PC-9 (cell line): ENCODE measurements around the gene RET. TPM values are rescaled to one million over a fixed set of nuclear protein-coding genes. Genes with fewer than 3 reads are reported as not detected.

Experiments used
- BruUV-seq: library from RNA; stranded (reverse); fragments of 400-500 nt; replicated peaks from 2 replicates; lab custom pipeline; 2021; lab: Mats Ljungman, UMichigan
- CTCF ChIA-PET: fragments of 300-600 bp; sonication (Branson Sonifier 250); formaldehyde crosslinking; loops from one replicate; lab custom pipeline; 2022; ENCODE audit warnings: antibody characterized with exemption; lab: Charles Lee
- POLR2A ChIA-PET: fragments of 300-600 bp; sonication (Branson Sonifier 250); formaldehyde crosslinking; loops from one replicate; lab custom pipeline; 2022; ENCODE audit warnings: antibody characterized with exemption; ENCODE audit not compliant: unreplicated experiment; lab: Charles Lee
- DNase-seq, 2 experiments: peaks; one replicate each; pipeline versions ENCODE4 v3.0.0 to v3.0.0-alpha.2; 2015 to 2022; ENCODE audit warnings: mixed read lengths in 1 of 2
- H2AFZ ChIP-seq: fragments of 200-600 bp; sonication (generic); 2 replicates; pipeline ENCODE4 v1.8.1; 2017; ENCODE audit warnings: antibody characterized with exemption
- H3F3A ChIP-seq: fragments of 200-600 bp; sonication (generic); 2 replicates; pipeline ENCODE4 v1.8.1; 2017; ENCODE audit warnings: antibody characterized with exemption, mild to moderate bottlenecking, low read depth; ENCODE audit not compliant: insufficient read depth
- H3K27ac ChIP-seq: fragments of 200-600 bp; sonication (generic); 2 replicates; pipeline ENCODE4 v1.6.1; 2016; ENCODE audit warnings: mixed run types
- H3K27me3 ChIP-seq: fragments of 200-600 bp; sonication (generic); 2 replicates; pipeline ENCODE4 v1.6.1; 2016; ENCODE audit warnings: low read depth, mixed run types; ENCODE audit not compliant: insufficient read depth
- H3K36me3 ChIP-seq: fragments of 200-600 bp; sonication (generic); 2 replicates; pipeline ENCODE4 v1.6.1; 2016; ENCODE audit warnings: low read depth, mixed run types
- H3K4me1 ChIP-seq: fragments of 200-600 bp; sonication (generic); replicated peaks from 2 replicates; pipeline ENCODE4 v1.6.1; 2016; ENCODE audit warnings: mixed run types; ENCODE audit not compliant: insufficient read depth
- H3K4me2 ChIP-seq: fragments of 200-600 bp; sonication (generic); 2 replicates; pipeline ENCODE4 v1.6.1; 2017; ENCODE audit warnings: mixed run types
- H3K4me3 ChIP-seq: fragments of 200-600 bp; sonication (generic); 2 replicates; pipeline ENCODE4 v1.6.1; 2016; ENCODE audit warnings: mixed run types
- H3K79me2 ChIP-seq: fragments of 200-600 bp; sonication (generic); 2 replicates; pipeline ENCODE4 v1.6.1; 2017; ENCODE audit warnings: low read depth, mixed run types
- H3K9me2 ChIP-seq: fragments of 200-600 bp; sonication (generic); 2 replicates; pipeline ENCODE4 v1.8.1; 2017; ENCODE audit warnings: mild to moderate bottlenecking; ENCODE audit not compliant: insufficient read depth
- H3K9me3 ChIP-seq: fragments of 200-600 bp; sonication (generic); 2 replicates; pipeline ENCODE4 v1.8.1; 2016; ENCODE audit warnings: low read depth; ENCODE audit not compliant: insufficient read depth
- H4K20me1 ChIP-seq: fragments of 200-600 bp; sonication (generic); 2 replicates; pipeline ENCODE4 v1.8.1; 2017; ENCODE audit not compliant: insufficient read depth
- EZH2 ChIP-seq: fragments of 200-600 bp; sonication (generic); IDR thresholded peaks from 2 replicates; pipeline ENCODE4 v1.8.0; 2017; ENCODE audit warnings: antibody characterized with exemption, low read depth
- intact Hi-C: fragments of 100-400 bp; cut with micrococcal nuclease; formaldehyde crosslinking; loops from one replicate; pipeline ENCODE4 v1.10.0; 2022; ENCODE audit not compliant: unreplicated experiment
- total RNA-seq: library from RNA; stranded (reverse); gene quantifications from 2 replicates; pipeline ENCODE4 v1.2.3, GENCODE V29; 2021
- TF ChIP-seq, protein P1 (sequence below): fragments of 200-600 bp; sonication (generic); conservative IDR thresholded peaks from 2 replicates; pipeline ENCODE4 v1.6.1; 2017; ENCODE audit warnings: mixed run types, antibody characterized with exemption, mild to moderate bottlenecking, moderate library complexity

RET gene
- total RNA-seq, 1 experiment from 2014 or later: not detected

DNA sequence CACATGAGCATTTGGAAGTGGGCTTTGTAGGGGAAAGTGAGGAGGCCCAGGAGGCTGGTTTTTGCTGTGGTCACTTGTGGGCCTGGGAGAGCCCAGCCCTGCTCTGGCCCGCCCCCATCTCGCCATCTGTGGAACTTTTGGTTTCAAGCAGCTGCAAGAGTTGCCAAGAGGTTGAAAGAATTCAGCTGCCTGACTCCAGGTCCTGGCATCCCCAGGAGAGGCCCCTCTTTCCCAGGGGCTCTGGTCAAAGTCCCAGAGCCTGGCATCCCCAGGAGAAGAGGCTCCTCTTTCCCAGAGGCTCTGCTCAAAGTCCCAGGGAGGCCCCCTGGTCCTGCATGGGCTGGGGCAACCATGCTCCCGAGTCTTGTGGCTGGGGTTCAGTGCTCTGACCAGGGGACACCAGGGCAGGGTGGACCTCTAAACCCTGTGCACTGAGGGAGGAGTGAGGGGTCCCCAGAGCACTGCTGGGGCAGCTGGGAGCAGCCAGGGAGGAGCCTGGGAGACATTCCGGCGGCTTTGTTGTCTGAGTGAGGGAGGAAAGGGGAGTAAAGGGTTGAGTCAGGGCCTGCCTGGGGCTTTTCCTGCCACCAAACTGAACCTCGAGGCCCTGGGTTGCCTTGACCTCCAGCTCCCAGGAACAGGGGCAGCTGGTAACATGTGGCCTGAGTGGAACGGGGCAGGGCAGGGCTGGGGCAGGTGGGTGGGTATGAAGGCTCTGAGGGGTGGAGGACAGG is 33.6 kb downstream of the RET start:
- H3F3A ChIP-seq: no peaks in the 10 kb centered on the region
- CTCF ChIA-PET: interaction anchor here (0.7 kb wide), 2 partner anchors 93 to 240 kb away, joined by 5 to 11 read pairs; no protein-coding TSS in a partner anchor
- no TSS peak for BruUV-seq
- H3K4me2 ChIP-seq: no peak overlapping the region
- no peaks in the 10 kb centered on the region for H3K27me3 ChIP-seq
- TF ChIP-seq, protein P1, sequence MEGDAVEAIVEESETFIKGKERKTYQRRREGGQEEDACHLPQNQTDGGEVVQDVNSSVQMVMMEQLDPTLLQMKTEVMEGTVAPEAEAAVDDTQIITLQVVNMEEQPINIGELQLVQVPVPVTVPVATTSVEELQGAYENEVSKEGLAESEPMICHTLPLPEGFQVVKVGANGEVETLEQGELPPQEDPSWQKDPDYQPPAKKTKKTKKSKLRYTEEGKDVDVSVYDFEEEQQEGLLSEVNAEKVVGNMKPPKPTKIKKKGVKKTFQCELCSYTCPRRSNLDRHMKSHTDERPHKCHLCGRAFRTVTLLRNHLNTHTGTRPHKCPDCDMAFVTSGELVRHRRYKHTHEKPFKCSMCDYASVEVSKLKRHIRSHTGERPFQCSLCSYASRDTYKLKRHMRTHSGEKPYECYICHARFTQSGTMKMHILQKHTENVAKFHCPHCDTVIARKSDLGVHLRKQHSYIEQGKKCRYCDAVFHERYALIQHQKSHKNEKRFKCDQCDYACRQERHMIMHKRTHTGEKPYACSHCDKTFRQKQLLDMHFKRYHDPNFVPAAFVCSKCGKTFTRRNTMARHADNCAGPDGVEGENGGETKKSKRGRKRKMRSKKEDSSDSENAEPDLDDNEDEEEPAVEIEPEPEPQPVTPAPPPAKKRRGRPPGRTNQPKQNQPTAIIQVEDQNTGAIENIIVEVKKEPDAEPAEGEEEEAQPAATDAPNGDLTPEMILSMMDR: no peak
- peaks cover 8% of the 10 kb centered on the region; the same call in 1 of the 2 replicates for H3K4me1 ChIP-seq
- intact Hi-C loops: no loop called here
- no peak overlapping the region for H3K4me3 ChIP-seq
- no peaks in the 10 kb centered on the region for H3K36me3 ChIP-seq
- H3K79me2 ChIP-seq: no peaks in the 10 kb centered on the region
- H3K9me2 ChIP-seq: no peaks in the 10 kb centered on the region
- no peak for DNase-seq
- no peaks in the 10 kb centered on the region for H3K9me3 ChIP-seq
- H2AFZ ChIP-seq: no peak overlapping the region
- no peaks in the 10 kb centered on the region for H4K20me1 ChIP-seq
- H3K27ac ChIP-seq: no peak overlapping the region
- POLR2A ChIA-PET: interaction anchor here (0.6 to 0.7 kb wide), 2 partner anchors 166 to 243 kb away, joined by 4 to 5 read pairs; no protein-coding TSS in a partner anchor

DNA sequence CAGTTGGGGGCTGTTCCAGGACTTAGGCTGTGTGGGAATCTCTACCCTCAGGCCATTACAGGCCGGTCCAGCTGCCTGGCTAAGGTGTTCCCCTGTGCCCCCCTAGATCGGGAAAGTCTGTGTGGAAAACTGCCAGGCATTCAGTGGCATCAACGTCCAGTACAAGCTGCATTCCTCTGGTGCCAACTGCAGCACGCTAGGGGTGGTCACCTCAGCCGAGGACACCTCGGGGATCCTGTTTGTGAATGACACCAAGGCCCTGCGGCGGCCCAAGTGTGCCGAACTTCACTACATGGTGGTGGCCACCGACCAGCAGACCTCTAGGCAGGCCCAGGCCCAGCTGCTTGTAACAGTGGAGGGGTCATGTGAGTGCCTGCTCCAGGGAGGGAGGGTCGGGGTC is 34.2 kb downstream of the RET start:
- ChIA-PET CTCF (interaction anchor here (0.7 kb wide), 2 partner anchors 93 to 240 kb away, joined by 5 to 11 read pairs; no protein-coding TSS in a partner anchor), POLR2A (no interaction called here)
- no peaks in the 10 kb centered on the region for H4K20me1 ChIP-seq
- H3K27ac ChIP-seq: no peak overlapping the region
- H3K4me2 ChIP-seq: no peak overlapping the region
- TF ChIP-seq EZH2: no peak
- TF ChIP-seq, protein P1: no peak
- no peaks in the 10 kb centered on the region for H3K79me2 ChIP-seq
- no TSS peak for BruUV-seq
- no peaks in the 10 kb centered on the region for H3K9me3 ChIP-seq
- intact Hi-C loops: no loop called here
- no peak overlapping the region for H2AFZ ChIP-seq
- no peaks in the 10 kb centered on the region for H3K36me3 ChIP-seq
- no peaks in the 10 kb centered on the region for H3F3A ChIP-seq
- H3K27me3 ChIP-seq: no peaks in the 10 kb centered on the region
- peaks cover 8% of the 10 kb centered on the region; the same call in 1 of the 2 replicates for H3K4me1 ChIP-seq
- no peak overlapping the region for H3K4me3 ChIP-seq
- no peaks in the 10 kb centered on the region for H3K9me2 ChIP-seq
- no peak for DNase-seq

DNA sequence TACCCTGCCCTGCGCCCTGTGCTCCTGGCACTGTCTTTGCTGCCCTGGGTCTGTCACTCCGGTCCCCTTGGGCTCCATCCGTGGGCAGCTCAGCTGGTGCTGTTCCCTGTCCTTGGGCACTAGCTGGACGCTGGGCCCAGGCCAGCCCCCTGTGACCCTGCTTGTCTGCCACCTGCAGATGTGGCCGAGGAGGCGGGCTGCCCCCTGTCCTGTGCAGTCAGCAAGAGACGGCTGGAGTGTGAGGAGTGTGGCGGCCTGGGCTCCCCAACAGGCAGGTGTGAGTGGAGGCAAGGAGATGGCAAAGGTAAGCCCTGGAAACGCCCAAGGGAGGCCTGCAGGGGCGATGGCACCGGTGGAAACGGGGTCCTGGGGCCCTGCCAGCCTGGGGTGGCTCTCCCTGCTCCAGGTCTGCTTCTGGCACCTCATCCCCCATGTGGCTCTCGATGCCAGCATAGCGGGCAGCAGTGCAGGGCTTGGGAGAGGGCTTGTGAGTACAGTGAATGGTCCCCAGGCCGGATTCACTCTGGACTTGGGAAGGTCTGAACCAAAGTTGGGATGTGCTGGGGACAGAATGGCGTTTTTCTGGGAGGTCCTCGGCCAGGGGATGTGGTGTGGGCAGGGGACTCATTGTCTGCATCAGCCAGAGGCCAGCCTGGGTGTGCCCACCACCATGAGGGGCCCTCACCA is 35.2 kb downstream of the RET start:
- no peak overlapping the region for H3K27ac ChIP-seq
- H3K4me1 ChIP-seq: peaks cover 8% of the 10 kb centered on the region; the same call in 1 of the 2 replicates
- DNase-seq: no peak
- no peak overlapping the region for H2AFZ ChIP-seq
- TF ChIP-seq, protein P1: no peak
- no peaks in the 10 kb centered on the region for H3K9me2 ChIP-seq
- H3K4me3 ChIP-seq: no peak overlapping the region
- H3K27me3 ChIP-seq: peaks cover 4% of the 10 kb centered on the region; the same call in 1 of the 2 replicates
- H3K79me2 ChIP-seq: no peaks in the 10 kb centered on the region
- intact Hi-C loops: no loop called here
- no peaks in the 10 kb centered on the region for H3K9me3 ChIP-seq
- no TSS peak for BruUV-seq
- CTCF ChIA-PET: no interaction called here
- H3K36me3 ChIP-seq: no peaks in the 10 kb centered on the region
- POLR2A ChIA-PET: no interaction called here
- H3K4me2 ChIP-seq: no peak overlapping the region
- H4K20me1 ChIP-seq: no peaks in the 10 kb centered on the region
- no peaks in the 10 kb centered on the region for H3F3A ChIP-seq
